H9 (cell line): ENCODE results near the gene CHRND. TPM values are rescaled to one million over a fixed set of nuclear protein-coding genes. Genes with fewer than 3 reads are reported as not detected.

ENCODE experiments used
- DNase-seq: peaks from one replicate; pipeline ENCODE4 v3.0.0-alpha.2; 2017
- H2AFZ ChIP-seq: one replicate; pipeline ENCODE4 v1.6.1; 2013; ENCODE audit warnings: mild to moderate bottlenecking, low read length, control low read depth, moderate library complexity
- H2AK5ac ChIP-seq: 2 replicates; pipeline ENCODE4 v1.6.1; 2013; ENCODE audit warnings: low read length, control low read depth, mixed read lengths; ENCODE audit not compliant: insufficient read length
- H2BK120ac ChIP-seq: one replicate; pipeline ENCODE4 v1.6.1; 2013; ENCODE audit warnings: low read depth, mild to moderate bottlenecking, low read length, control low read depth, inconsistent platforms; ENCODE audit not compliant: poor library complexity, severe bottlenecking
- H2BK12ac ChIP-seq: 2 replicates; pipeline ENCODE4 v1.6.1; 2013; ENCODE audit warnings: low read length, control low read depth, mixed read lengths, low read depth; ENCODE audit not compliant: insufficient read length
- H2BK15ac ChIP-seq: 2 replicates; pipeline ENCODE4 v1.6.1; 2013; ENCODE audit warnings: low read depth, low read length, control low read depth
- H2BK20ac ChIP-seq: one replicate; pipeline ENCODE4 v1.6.1; 2013; ENCODE audit warnings: low read depth, mild to moderate bottlenecking, low read length, control low read depth, inconsistent platforms; ENCODE audit not compliant: poor library complexity, severe bottlenecking
- H2BK5ac ChIP-seq: 2 replicates; pipeline ENCODE4 v1.6.1; 2013; ENCODE audit warnings: low read length, control low read depth, mixed read lengths; ENCODE audit not compliant: insufficient read length
- H3K14ac ChIP-seq: 2 replicates; pipeline ENCODE4 v1.6.1; 2013; ENCODE audit warnings: low read length, control low read depth; ENCODE audit not compliant: insufficient read depth
- H3K18ac ChIP-seq: 2 replicates; pipeline ENCODE4 v1.6.1; 2013; ENCODE audit warnings: low read depth, mild to moderate bottlenecking, mixed read lengths, low read length, control low read depth; ENCODE audit not compliant: insufficient read length
- H3K23ac ChIP-seq: 2 replicates; pipeline ENCODE4 v1.6.1; 2013; ENCODE audit warnings: low read length, control low read depth, mixed read lengths, low read depth; ENCODE audit not compliant: insufficient read length
- H3K23me2 ChIP-seq: 2 replicates; pipeline ENCODE4 v1.6.1; 2013; ENCODE audit warnings: low read depth, mild to moderate bottlenecking, mixed read lengths, low read length, control low read depth; ENCODE audit not compliant: insufficient read length, poor library complexity, severe bottlenecking
- H3K27ac ChIP-seq: 2 replicates; pipeline ENCODE4 v1.5.1; 2013; ENCODE audit warnings: low read length, control low read depth, mixed read lengths, low read depth; ENCODE audit not compliant: insufficient read length
- H3K27me3 ChIP-seq: 2 replicates; pipeline ENCODE4 v1.6.1; 2013; ENCODE audit warnings: low read length, control low read depth, inconsistent platforms; ENCODE audit not compliant: insufficient read depth
- H3K4ac ChIP-seq: 2 replicates; pipeline ENCODE4 v1.6.1; 2013; ENCODE audit warnings: low read depth, mild to moderate bottlenecking, control low read depth, inconsistent platforms, low read length, moderate library complexity
- H3K4me1 ChIP-seq: 2 replicates; pipeline ENCODE4 v1.6.1; 2013; ENCODE audit warnings: low read length, control low read depth, inconsistent platforms; ENCODE audit not compliant: insufficient read depth
- H3K4me2 ChIP-seq: 2 replicates; pipeline ENCODE4 v1.6.1; 2013; ENCODE audit warnings: low read length, control low read depth, mixed read lengths; ENCODE audit not compliant: insufficient read length, insufficient read depth
- H3K56ac ChIP-seq: 2 replicates; pipeline ENCODE4 v1.6.1; 2013; ENCODE audit warnings: low read depth, mild to moderate bottlenecking, mixed read lengths, low read length, control low read depth; ENCODE audit not compliant: insufficient read length
- H3K79me1 ChIP-seq: 2 replicates; pipeline ENCODE4 v1.6.1; 2013; ENCODE audit warnings: low read depth, mild to moderate bottlenecking, moderate library complexity, low read length, control low read depth, inconsistent platforms; ENCODE audit not compliant: insufficient read depth, poor library complexity, severe bottlenecking
- H3K79me2 ChIP-seq: 2 replicates; pipeline ENCODE4 v1.6.1; 2013; ENCODE audit warnings: low read length, control low read depth, inconsistent platforms; ENCODE audit not compliant: insufficient read depth
- H3K9ac ChIP-seq: 2 replicates; pipeline ENCODE4 v1.6.1; 2013; ENCODE audit warnings: low read length, control low read depth, mixed read lengths; ENCODE audit not compliant: insufficient read length; ENCODE audit errors: extremely low read depth
- H3K9me3 ChIP-seq: one replicate; pipeline ENCODE4 v1.6.1; 2013; ENCODE audit warnings: low read depth, low read length, inconsistent platforms; ENCODE audit not compliant: control insufficient read depth
- H3T11ph ChIP-seq: one replicate; pipeline ENCODE4 v1.6.1; 2013; ENCODE audit warnings: mild to moderate bottlenecking, low read length, control low read depth, inconsistent platforms
- H4K20me1 ChIP-seq: one replicate; pipeline ENCODE4 v1.6.1; 2013; ENCODE audit not compliant: control insufficient read depth, insufficient read length, insufficient read depth
- H4K5ac ChIP-seq: 2 replicates; pipeline ENCODE4 v1.6.1; 2013; ENCODE audit warnings: low read depth, mild to moderate bottlenecking, mixed read lengths, low read length, control low read depth; ENCODE audit not compliant: insufficient read length
- H4K8ac ChIP-seq: replicated peaks from 2 replicates; pipeline ENCODE4 v1.6.1; 2013; ENCODE audit warnings: low read length, control low read depth, mixed read lengths, low read depth; ENCODE audit not compliant: insufficient read length
- H4K91ac ChIP-seq: 2 replicates; pipeline ENCODE4 v1.6.1; 2013; ENCODE audit warnings: low read depth, mild to moderate bottlenecking, moderate library complexity, mixed read lengths, low read length, control low read depth; ENCODE audit not compliant: insufficient read length
- H3K27ac Mint-ChIP-seq, 3 experiments: 2 replicates in 2 of 3; 3 replicates in 1 of 3; pipeline ENCODE4 v1.8.0; 2020 to 2021; ENCODE audit warnings: mixed read lengths in 3 of 3, mild to moderate bottlenecking in 1 of 3, moderate library complexity in 1 of 3
- H3K27me3 Mint-ChIP-seq: 2 replicates; pipeline ENCODE4 v1.8.0; 2021; ENCODE audit warnings: low read depth, mild to moderate bottlenecking, moderate library complexity, mixed read lengths
- H3K36me3 Mint-ChIP-seq, 3 experiments: 2 replicates in 2 of 3; 3 replicates in 1 of 3; pipeline ENCODE4 v1.8.0; 2020 to 2021; ENCODE audit warnings: low read depth in 3 of 3, mixed read lengths in 3 of 3; ENCODE audit not compliant: insufficient read depth in 1 of 3
- H3K4me1 Mint-ChIP-seq, 2 experiments: 2 replicates each; pipeline ENCODE4 v1.8.0; 2020; ENCODE audit warnings: mixed read lengths in 2 of 2
- H3K4me3 Mint-ChIP-seq, 2 experiments: 2 replicates in 1 of 2; 3 replicates in 1 of 2; pipeline ENCODE4 v1.8.0; 2020 to 2021; ENCODE audit warnings: mild to moderate bottlenecking in 2 of 2, mixed read lengths in 2 of 2, moderate library complexity in 1 of 2
- H3K9me3 Mint-ChIP-seq, 2 experiments: 2 replicates in 1 of 2; 3 replicates in 1 of 2; pipeline ENCODE4 v1.8.0; 2020; ENCODE audit warnings: mild to moderate bottlenecking in 2 of 2, mixed read lengths in 2 of 2, moderate library complexity in 1 of 2
- WGBS: extraction: QIAGEN DNeasy Blood & Tissue Kit; methylation state at CpG from one replicate; pipeline ENCODE4 v1.1.7; 2013; ENCODE audit warnings: missing lambda C conversion rate, low lambda C conversion rate, mixed read lengths; ENCODE audit not compliant: insufficient read length; ENCODE audit errors: extremely low coverage; 5-methylcytosine and 5-hydroxymethylcytosine counted together
- total RNA-seq: library from RNA; stranded (reverse); gene quantifications from 2 replicates; pipeline ENCODE4 v1.2.1, GENCODE V29; 2021
- TF ChIP-seq, protein P1 (sequence below): fragments of 200-600 bp; sonication (generic); conservative IDR thresholded peaks from 3 replicates; pipeline ENCODE4 v1.8.0; 2021; ENCODE audit warnings: antibody characterized with exemption, mild to moderate bottlenecking

CHRND gene
- total RNA-seq, 1 experiment from 2014 or later, result not detected

DNA sequence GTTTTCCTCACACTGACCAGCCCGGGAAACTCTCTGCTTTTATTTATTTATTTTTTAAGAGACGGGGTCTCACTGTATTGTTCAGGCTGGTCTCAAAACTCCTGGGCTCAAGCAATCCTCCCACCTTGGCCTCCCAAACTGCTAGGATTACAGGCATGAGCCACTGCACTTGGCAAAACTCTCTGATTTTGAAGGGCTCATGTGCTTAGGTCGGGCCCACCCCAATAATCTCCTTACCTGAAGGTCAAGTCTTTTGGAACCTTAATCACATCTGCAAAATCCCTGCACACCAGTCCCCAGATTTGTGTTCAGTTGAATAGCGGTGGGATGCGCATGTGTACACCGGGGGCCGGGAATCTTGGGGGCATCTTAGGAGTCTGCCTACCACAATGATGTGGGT is 30.7 kb upstream of the CHRND start:
- no peaks in the 10 kb centered on the region for H3K4me1 ChIP-seq
- no peak overlapping the region for H2BK120ac ChIP-seq
- H3K27me3 ChIP-seq, result no peaks in the 10 kb centered on the region; the same call in 1 of the 2 replicates
- no peak overlapping the region for H4K5ac ChIP-seq
- H3K23ac ChIP-seq, result no peak overlapping the region
- H2BK20ac ChIP-seq, result no peak overlapping the region
- H3K56ac ChIP-seq, result no peak overlapping the region
- no peaks in the 10 kb centered on the region for H3K23me2 ChIP-seq
- Mint-ChIP-seq H3K9me3 (no peaks in the 10 kb centered on the region; a peak in 1 of 5 replicates), H3K4me1 (peaks cover 8 to 40% of the 10 kb centered on the region in 2 experiments), H3K4me3 (no peak overlapping the region), H3K27me3 (peaks cover 40% of the 10 kb centered on the region), H3K27ac (no peak overlapping the region), H3K36me3 (no peaks in the 10 kb centered on the region; a peak in 1 of 7 replicates)
- no peak overlapping the region for H2BK5ac ChIP-seq
- H3K4ac ChIP-seq, result no peak overlapping the region
- no peaks in the 10 kb centered on the region for H3K79me1 ChIP-seq
- DNase-seq, result no peak
- no peak overlapping the region for H3K4me2 ChIP-seq
- no peaks in the 10 kb centered on the region for H4K20me1 ChIP-seq
- H3K14ac ChIP-seq, result no peak overlapping the region
- H4K91ac ChIP-seq, result no peak overlapping the region
- no peak overlapping the region for H3K18ac ChIP-seq
- H3T11ph ChIP-seq, result no peak overlapping the region
- H2BK12ac ChIP-seq, result no peak overlapping the region
- no CpG with 5 or more reads among the region's 7 CpGs for WGBS
- H4K8ac ChIP-seq, result no peak overlapping the region
- H3K9me3 ChIP-seq, result no peaks in the 10 kb centered on the region
- no peak overlapping the region for H2AFZ ChIP-seq
- no peak overlapping the region for H2BK15ac ChIP-seq
- H3K79me2 ChIP-seq, result no peaks in the 10 kb centered on the region
- H2AK5ac ChIP-seq, result no peak overlapping the region
- no peak overlapping the region for H3K27ac ChIP-seq
- TF ChIP-seq, protein P1, sequence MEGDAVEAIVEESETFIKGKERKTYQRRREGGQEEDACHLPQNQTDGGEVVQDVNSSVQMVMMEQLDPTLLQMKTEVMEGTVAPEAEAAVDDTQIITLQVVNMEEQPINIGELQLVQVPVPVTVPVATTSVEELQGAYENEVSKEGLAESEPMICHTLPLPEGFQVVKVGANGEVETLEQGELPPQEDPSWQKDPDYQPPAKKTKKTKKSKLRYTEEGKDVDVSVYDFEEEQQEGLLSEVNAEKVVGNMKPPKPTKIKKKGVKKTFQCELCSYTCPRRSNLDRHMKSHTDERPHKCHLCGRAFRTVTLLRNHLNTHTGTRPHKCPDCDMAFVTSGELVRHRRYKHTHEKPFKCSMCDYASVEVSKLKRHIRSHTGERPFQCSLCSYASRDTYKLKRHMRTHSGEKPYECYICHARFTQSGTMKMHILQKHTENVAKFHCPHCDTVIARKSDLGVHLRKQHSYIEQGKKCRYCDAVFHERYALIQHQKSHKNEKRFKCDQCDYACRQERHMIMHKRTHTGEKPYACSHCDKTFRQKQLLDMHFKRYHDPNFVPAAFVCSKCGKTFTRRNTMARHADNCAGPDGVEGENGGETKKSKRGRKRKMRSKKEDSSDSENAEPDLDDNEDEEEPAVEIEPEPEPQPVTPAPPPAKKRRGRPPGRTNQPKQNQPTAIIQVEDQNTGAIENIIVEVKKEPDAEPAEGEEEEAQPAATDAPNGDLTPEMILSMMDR, result no peak
- no peak overlapping the region for H3K9ac ChIP-seq
